Esophagus squamous epithelium (tissue), 5 donors: ENCODE measurements around the gene SLC2A5. TPM values are rescaled to one million over a fixed set of nuclear protein-coding genes. Genes with fewer than 3 reads are reported as not detected.

Experiments used
- DNase-seq: peaks from one replicate; lab custom pipeline; 2025; lab: John Stamatoyannopoulos, UW
- H3K27ac ChIP-seq, 4 donors: fragments of 200-600 bp; sonication (generic); one replicate each; pipeline ENCODE4 v1.5.1; 2016 to 2019; ENCODE audit warnings: mild to moderate bottlenecking in 1 of 4
- H3K27me3 ChIP-seq, 4 donors: fragments of 200-600 bp; sonication (generic); 1 replicate in 3 of 4; 2 replicates in 1 of 4; pipeline versions ENCODE4 v1.5.1 to v1.6.0; 2017 to 2021; ENCODE audit warnings: antibody characterized with exemption in 1 of 4
- H3K36me3 ChIP-seq, 3 donors: fragments of 200-600 bp; sonication (generic); one replicate each; pipeline ENCODE4 v1.5.1; 2016 to 2019
- H3K4me1 ChIP-seq, 3 donors: fragments of 200-600 bp; sonication (generic); one replicate each; pipeline ENCODE4 v1.5.1; 2017 to 2019
- H3K4me3 ChIP-seq, 4 donors: fragments of 200-600 bp; sonication (generic); 1 replicate in 3 of 4; 2 replicates in 1 of 4; pipeline ENCODE4 v1.5.1; 2016 to 2019; ENCODE audit warnings: mild to moderate bottlenecking in 2 of 4, moderate library complexity in 1 of 4
- H3K9me3 ChIP-seq, 3 donors: fragments of 200-600 bp; sonication (generic); one replicate each; pipeline ENCODE4 v1.5.1; 2016 to 2019
- POLR2A ChIP-seq, 4 donors: fragments of 450-650 bp; IDR thresholded peaks; one replicate each; pipeline ENCODE4 v1.6.1; 2017; ENCODE audit warnings: antibody characterized with exemption in 4 of 4, mild to moderate bottlenecking in 4 of 4, moderate library complexity in 3 of 4
- WGBS, 2 donors: methylation state at CpG; one replicate each; pipeline ENCODE4 v1.1.5; 2018; 5-methylcytosine and 5-hydroxymethylcytosine counted together
- intact Hi-C: fragments of 100-400 bp; cut with DNase I; formaldehyde crosslinking; loops from one replicate; pipeline ENCODE4 v1.15.0; 2022
- total RNA-seq, 4 donors: library from RNA; depleted of rRNA; stranded (reverse); fragments of >200 nt; gene quantifications; one replicate each; pipeline ENCODE4 v1.1.0, GENCODE V29; 2016
- TF ChIP-seq, protein P1 (sequence below), 6 experiments: fragments of 450-650 bp in 4 of 6; fragments of 200-600 bp in 2 of 6; sonication (generic) in 2 of 6; IDR thresholded peaks; one replicate each; pipeline ENCODE4 v1.5.1; 2016 to 2019; ENCODE audit warnings: antibody characterized with exemption in 6 of 6, mild to moderate bottlenecking in 4 of 6, moderate library complexity in 4 of 6
- donor health status: DM: yes; HTN: yes; CAD: no.

Gene SLC2A5
- total RNA-seq, 4 donors from 2014 or later = 1.9 to 7.1 (median 4.2) TPM

- intact Hi-C loops = loop anchor here (5.0 to 10.0 kb wide), 2 partner anchors 73 to 125 kb away; no protein-coding TSS in a partner anchor
- TF ChIP-seq, protein P1, sequence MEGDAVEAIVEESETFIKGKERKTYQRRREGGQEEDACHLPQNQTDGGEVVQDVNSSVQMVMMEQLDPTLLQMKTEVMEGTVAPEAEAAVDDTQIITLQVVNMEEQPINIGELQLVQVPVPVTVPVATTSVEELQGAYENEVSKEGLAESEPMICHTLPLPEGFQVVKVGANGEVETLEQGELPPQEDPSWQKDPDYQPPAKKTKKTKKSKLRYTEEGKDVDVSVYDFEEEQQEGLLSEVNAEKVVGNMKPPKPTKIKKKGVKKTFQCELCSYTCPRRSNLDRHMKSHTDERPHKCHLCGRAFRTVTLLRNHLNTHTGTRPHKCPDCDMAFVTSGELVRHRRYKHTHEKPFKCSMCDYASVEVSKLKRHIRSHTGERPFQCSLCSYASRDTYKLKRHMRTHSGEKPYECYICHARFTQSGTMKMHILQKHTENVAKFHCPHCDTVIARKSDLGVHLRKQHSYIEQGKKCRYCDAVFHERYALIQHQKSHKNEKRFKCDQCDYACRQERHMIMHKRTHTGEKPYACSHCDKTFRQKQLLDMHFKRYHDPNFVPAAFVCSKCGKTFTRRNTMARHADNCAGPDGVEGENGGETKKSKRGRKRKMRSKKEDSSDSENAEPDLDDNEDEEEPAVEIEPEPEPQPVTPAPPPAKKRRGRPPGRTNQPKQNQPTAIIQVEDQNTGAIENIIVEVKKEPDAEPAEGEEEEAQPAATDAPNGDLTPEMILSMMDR (IDR thresholded peaks at IDR 0.05) = no peak
- no peak for TF ChIP-seq POLR2A (IDR thresholded peaks at IDR 0.05)
- 67 to 82% methylated on average over 2 to 3 of the region's 4 CpGs for WGBS, 2 donors
- DNase-seq = no peak
- H3K4me1 ChIP-seq = peaks cover 7 to 32% (median 13%) of the 10 kb centered on the region in 3 donors
- H3K27me3 ChIP-seq = no peaks in the 10 kb centered on the region
- H3K9me3 ChIP-seq = no peaks in the 10 kb centered on the region
- no peak overlapping the region for H3K27ac ChIP-seq
- no peak overlapping the region for H3K4me3 ChIP-seq
- H3K36me3 ChIP-seq = no peaks in the 10 kb centered on the region
These were observed 79.6 kb downstream of the SLC2A5 start for GRCh38 chr1:8989821-8990220.

- TF ChIP-seq POLR2A (IDR thresholded peaks at IDR 0.05) = no peak
- TF ChIP-seq, protein P1 (IDR thresholded peaks at IDR 0.05) = no peak
- Histone ChIP-seq H3K4me3 (no peak overlapping the region), H3K27ac (no peak overlapping the region), H3K4me1 (peaks cover 7 to 32% (median 13%) of the 10 kb centered on the region in 3 donors), H3K36me3 (no peaks in the 10 kb centered on the region), H3K9me3 (no peaks in the 10 kb centered on the region), H3K27me3 (no peaks in the 10 kb centered on the region)
- WGBS, 2 donors = 83% methylated on average over 1 of the region's 11 CpGs; no CpG with 5 or more reads in 1 of the 2 donors
- no peak for DNase-seq
- intact Hi-C loops = loop anchor here (5.0 to 10.0 kb wide), 2 partner anchors 72 to 124 kb away; no protein-coding TSS in a partner anchor
These were observed 80.4 kb downstream of the SLC2A5 start for GRCh38 chr1:8989061-8989460.

- H3K27me3 ChIP-seq = no peaks in the 10 kb centered on the region
- intact Hi-C loops = loop anchor here (5.0 to 10.0 kb wide), 2 partner anchors 71 to 124 kb away; no protein-coding TSS in a partner anchor
- no peak overlapping the region for H3K4me3 ChIP-seq
- DNase-seq = no peak
- 74 to 93% methylated on average over 11 to 12 of the region's 13 CpGs for WGBS, 2 donors
- H3K36me3 ChIP-seq = no peaks in the 10 kb centered on the region
- H3K9me3 ChIP-seq = no peaks in the 10 kb centered on the region
- no peak overlapping the region for H3K27ac ChIP-seq
- TF ChIP-seq POLR2A (IDR thresholded peaks at IDR 0.05) = no peak
- TF ChIP-seq, protein P1 (IDR thresholded peaks at IDR 0.05) = no peak
- peaks cover 7 to 32% (median 13%) of the 10 kb centered on the region in 3 donors for H3K4me1 ChIP-seq
These were observed 80.8 kb downstream of the SLC2A5 start for GRCh38 chr1:8988618-8988967.

- peak overlapping the region in 1 of 4 donors; percentile 35 for H3K27ac ChIP-seq
- intact Hi-C loops = loop anchor here (5.0 to 10.0 kb wide), 2 partner anchors 71 to 123 kb away; no protein-coding TSS in a partner anchor
- H3K36me3 ChIP-seq = no peaks in the 10 kb centered on the region
- no peaks in the 10 kb centered on the region for H3K9me3 ChIP-seq
- H3K4me3 ChIP-seq = no peak overlapping the region
- peaks cover 7 to 32% (median 13%) of the 10 kb centered on the region in 3 donors for H3K4me1 ChIP-seq
- TF ChIP-seq, protein P1 (IDR thresholded peaks at IDR 0.05) = peak; percentile 79 to 96 (median 86)
- no peak for TF ChIP-seq POLR2A (IDR thresholded peaks at IDR 0.05)
- H3K27me3 ChIP-seq = no peaks in the 10 kb centered on the region
- WGBS, 2 donors = 18 to 36% methylated on average over 6 to 9 of the region's 9 CpGs
- DNase-seq = no peak
These were observed 81.4 kb downstream of the SLC2A5 start for GRCh38 chr1:8987881-8988617.

DNA sequence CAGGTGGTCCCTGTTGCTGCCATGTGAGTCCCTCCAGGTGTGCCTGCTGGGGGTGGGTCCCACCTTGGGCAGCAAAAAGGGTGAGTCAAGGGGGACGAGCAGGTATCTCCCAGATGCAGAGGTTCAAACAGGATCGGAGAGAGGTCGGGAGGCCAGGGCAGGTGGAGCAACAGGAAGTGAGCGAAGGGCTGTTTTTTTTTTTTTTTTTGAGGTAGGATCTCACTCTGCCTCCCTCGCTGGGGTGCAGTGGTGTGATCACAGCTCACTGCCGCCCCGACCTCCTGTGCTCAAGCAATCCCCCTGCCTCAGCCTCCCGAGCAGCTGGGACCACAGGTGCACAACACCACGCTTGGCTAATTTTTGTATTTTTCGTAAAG, 82.6 kb downstream of the SLC2A5 start:
- Histone ChIP-seq H3K36me3 (no peaks in the 10 kb centered on the region), H3K4me3 (no peak overlapping the region), H3K27ac (peak overlapping the region; percentile 55 to 72 (median 66)), H3K9me3 (no peaks in the 10 kb centered on the region), H3K4me1 (peaks cover 7 to 32% (median 13%) of the 10 kb centered on the region in 3 donors), H3K27me3 (no peaks in the 10 kb centered on the region)
- 78 to 91% methylated on average over 4 to 9 of the region's 10 CpGs for WGBS, 2 donors
- TF ChIP-seq, protein P1 (IDR thresholded peaks at IDR 0.05) = no peak
- TF ChIP-seq POLR2A (IDR thresholded peaks at IDR 0.05) = no peak
- intact Hi-C loops = loop anchor here (5.0 to 10.0 kb wide), 2 partner anchors 70 to 122 kb away; no protein-coding TSS in a partner anchor
- DNase-seq = no peak
